AG09309 (cell line): ENCODE measurements around the gene SORCS3.
"Not testable (repeated sequence)": the region's sequence is repeated elsewhere in the genome, so short reads cannot be mapped to it uniquely, and the experiment has no call there.

ENCODE experiments used
- DNase-seq: peaks from one replicate; pipeline ENCODE4 v3.0.0-alpha.2; 2010; ENCODE audit warnings: low read depth
- H3K4me3 ChIP-seq: 2 replicates; pipeline ENCODE4 v1.5.1; 2011; ENCODE audit warnings: mild to moderate bottlenecking, low read depth, low read length, moderate library complexity; ENCODE audit not compliant: control insufficient read depth
- TF ChIP-seq, protein P1 (sequence below): IDR thresholded peaks from 2 replicates; pipeline ENCODE4 v1.5.1; 2011; ENCODE audit warnings: mild to moderate bottlenecking, low read depth, low read length, inconsistent platforms; ENCODE audit not compliant: insufficient read depth, control insufficient read depth; ENCODE audit errors: missing control alignments

SORCS3 gene

DNA sequence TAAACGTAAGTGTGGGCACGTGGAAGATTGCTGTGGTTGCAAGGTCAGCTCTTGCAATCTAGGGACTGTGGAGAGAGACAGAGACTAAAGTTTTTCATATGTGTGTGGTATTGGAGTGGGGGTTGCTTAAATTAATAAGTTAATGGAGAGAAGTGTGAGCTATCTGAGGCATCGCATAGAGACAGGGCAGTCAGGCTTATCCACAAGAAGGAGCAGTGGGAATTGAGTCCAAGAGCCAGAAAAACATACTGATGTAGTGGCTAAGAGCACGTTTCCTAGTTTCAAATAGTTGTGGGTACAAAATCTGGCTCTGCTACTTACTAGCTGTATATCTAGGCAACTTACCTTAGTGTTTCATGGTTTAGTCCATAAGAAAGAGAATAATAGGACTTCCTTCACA is 65.8 kb downstream of the SORCS3 start:
- TF ChIP-seq, protein P1, sequence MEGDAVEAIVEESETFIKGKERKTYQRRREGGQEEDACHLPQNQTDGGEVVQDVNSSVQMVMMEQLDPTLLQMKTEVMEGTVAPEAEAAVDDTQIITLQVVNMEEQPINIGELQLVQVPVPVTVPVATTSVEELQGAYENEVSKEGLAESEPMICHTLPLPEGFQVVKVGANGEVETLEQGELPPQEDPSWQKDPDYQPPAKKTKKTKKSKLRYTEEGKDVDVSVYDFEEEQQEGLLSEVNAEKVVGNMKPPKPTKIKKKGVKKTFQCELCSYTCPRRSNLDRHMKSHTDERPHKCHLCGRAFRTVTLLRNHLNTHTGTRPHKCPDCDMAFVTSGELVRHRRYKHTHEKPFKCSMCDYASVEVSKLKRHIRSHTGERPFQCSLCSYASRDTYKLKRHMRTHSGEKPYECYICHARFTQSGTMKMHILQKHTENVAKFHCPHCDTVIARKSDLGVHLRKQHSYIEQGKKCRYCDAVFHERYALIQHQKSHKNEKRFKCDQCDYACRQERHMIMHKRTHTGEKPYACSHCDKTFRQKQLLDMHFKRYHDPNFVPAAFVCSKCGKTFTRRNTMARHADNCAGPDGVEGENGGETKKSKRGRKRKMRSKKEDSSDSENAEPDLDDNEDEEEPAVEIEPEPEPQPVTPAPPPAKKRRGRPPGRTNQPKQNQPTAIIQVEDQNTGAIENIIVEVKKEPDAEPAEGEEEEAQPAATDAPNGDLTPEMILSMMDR: no peak
- DNase-seq: no peak
- H3K4me3 ChIP-seq: no peak overlapping the region

DNA sequence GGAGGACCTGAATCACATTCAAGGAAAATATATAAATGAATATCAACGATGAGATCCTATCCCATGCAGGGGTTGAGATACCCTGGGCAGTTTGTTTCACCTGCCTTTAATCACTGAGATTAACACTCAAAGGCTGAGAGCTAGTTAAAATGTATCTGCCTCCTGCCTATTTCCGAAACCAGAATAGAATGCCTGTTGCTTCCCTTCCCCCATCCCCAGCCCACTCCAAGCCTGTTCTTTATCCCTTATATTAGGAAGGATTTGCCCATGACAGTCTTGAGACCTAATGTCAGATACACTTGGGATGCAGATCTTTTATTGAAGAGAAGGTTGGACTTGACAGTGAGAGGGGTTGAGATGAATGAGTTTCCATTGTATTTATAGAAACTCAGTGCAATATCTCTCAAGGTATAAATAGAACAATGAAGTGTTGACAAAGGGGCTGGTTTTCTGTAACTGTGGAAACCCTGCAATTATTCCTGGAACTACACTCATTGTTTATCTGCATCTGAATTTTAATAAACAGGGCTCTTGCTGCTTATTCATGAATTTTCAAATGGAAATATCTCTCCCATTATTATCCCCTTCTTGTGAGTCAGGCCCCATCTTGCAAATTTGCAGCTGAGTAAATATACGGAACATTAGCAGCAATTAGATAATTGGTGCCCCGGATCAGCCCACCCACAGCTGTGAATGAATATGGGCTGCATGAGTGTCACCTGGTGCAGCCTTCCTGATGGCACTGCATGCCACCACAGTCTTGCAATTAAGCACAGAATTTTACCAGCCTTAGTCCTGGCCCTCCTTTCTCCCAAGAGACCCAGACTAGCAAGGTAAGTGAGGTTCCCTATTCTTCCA is 66.7 kb downstream of the SORCS3 start:
- no peak overlapping the region for H3K4me3 ChIP-seq
- DNase-seq: no peak
- TF ChIP-seq, protein P1: no peak

DNA sequence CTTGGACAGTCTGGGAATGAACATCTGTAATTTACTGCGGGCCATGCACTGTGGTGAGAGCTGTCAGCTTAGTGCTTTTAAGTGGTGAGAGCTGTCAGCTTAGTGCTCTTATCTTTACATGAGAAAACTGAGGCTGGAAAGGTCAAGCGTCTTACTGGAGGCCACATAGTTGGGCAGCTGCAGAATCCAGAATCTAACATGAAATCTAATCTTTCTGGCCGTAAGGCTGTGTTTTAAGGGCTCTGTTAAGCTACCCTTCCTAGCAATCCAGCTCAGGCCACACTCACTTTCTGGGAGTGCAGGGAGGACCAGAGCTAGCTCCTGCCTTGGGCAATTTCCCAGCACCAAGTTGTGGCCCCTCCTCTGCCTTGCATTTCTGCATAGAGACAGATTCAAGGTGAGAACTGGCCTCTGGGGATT is 70.2 kb downstream of the SORCS3 start:
- TF ChIP-seq, protein P1: no peak
- no peak overlapping the region for H3K4me3 ChIP-seq
- DNase-seq: no peak

DNA sequence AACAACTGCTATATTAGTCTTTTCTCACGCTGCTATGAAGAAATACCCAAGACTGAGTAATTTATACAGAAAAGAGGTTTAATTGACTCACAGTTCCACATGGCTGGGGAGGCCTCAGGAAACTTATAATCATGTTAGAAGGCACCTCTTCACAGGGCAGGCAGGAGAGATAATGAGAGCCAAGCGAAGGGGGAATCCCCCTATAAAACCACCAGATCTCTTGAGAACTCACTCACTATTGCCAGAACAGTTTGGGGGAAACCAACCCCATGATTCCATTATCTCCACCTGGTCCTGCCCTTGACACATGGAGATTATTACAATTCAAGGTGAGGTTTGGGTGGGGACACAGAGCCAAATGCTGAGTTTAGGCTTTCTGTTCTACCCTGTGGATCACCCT is 89.5 kb downstream of the SORCS3 start:
- DNase-seq, H3K4me3 ChIP-seq: not testable (repeated sequence)

DNA sequence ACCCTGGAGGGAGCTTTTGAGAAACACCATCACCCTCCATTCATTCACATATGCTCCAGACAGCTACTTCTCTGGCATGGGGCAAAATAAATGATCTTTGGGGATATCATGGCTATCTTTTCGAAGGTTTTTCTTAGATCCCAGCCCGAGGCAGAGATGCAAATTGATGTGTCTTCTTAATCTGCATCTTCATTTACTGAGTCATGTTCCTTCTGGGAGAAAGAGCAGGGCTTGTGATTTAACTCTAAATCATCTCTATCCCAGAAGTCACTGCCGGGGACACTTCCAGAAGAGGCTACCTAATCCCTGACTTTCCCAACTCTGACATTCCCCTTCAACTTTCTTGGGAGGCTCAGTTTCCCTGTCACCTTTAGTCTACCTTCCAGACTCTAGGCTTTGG is 90.1 kb downstream of the SORCS3 start:
- H3K4me3 ChIP-seq: no peak overlapping the region
- TF ChIP-seq, protein P1: no peak
- DNase-seq: no peak

DNA sequence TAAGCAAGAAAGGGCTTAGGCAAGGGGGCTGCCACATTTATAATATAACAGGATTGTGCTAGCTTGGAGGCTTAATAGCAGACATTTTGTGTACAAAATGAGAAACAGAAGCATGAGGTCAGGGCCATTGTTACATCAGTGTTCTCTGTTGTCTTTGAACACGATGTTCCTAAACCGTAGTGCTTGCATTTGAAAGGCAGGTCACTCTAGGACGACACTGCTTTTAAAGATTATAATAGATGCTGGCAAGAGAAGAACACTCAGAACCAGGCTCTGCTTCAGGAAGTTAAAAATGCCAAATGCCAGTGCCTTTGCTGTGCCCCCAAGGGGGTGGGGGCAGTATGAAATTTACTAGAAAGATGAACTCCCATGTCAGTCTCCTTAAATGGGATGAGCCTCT is 91.1 kb downstream of the SORCS3 start:
- DNase-seq: no peak
- TF ChIP-seq, protein P1: no peak
- H3K4me3 ChIP-seq: no peak overlapping the region

DNA sequence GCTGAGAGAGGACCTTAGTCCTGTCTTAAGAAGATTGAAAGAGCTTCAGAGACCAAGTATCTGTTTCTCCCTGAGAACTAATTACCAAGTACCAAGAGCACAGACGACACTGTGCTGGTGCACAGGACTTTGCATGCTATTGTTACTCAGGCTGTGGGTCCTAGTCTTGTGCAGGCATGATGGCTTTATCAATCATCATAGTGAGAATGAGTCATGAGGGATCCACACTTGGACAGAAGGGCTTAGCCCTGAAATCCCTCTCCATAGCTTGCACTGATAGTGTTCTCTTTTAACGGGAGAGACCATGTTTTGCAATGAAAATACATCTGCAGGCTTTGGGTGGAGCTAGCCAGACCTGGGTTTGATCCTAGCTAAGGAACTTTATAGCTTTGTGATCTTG is 93.3 kb downstream of the SORCS3 start:
- TF ChIP-seq, protein P1: no peak
- no peak overlapping the region for H3K4me3 ChIP-seq
- DNase-seq: no peak
